ENCODE data around the gene AP4B1. TPM values are rescaled to one million over a fixed set of nuclear protein-coding genes. Genes with fewer than 3 reads are reported as not detected.
A peak's percentile ranks its signal among the peaks of the same experiment; 100 is the strongest.

AP4B1 gene
- polyA plus RNA-seq (2013, experiment 1 of 2) = 9.6 TPM
- 8.3 TPM for polyA plus RNA-seq (2013, experiment 2 of 2)

DNA sequence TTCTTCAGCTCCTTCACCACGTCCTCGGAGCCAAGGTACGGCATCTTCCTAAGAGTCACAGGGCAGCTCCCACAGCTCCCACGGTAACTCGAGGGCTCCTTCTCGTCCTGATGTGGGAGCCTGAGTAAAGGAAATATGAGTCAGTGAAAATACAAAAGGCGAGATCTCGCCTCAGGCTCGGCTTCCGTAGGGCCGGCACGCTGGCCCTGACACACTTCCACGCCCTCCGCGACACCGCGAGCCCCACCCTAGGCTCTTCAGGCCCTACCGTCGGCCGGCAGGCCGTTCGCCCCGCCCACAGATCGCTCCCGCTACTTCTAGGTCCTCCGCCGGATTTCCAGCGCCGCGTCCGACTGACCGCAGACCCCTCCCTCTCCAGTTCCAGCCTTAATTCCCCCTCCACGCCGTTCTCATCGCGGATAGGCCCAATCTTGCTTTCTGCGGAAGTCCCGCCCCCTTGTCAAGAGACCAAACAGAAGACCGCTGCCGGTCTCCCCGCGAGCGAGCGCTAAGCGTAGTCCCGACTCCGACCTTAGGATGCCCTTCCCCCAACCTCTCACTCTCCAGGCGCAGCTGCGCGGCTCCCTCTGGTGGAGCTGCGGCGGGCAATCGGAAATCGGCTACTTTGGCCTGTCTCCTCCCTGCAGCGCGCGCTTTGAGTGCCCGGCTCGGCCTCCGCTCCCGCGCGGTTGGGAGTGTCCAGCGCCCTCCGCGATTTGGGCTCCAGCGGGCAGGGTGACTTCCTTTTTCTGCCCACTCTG, at the start of gene AP4B1, which contains the start of gene DCLRE1B:
Gene AP4B1 (minus strand): TSS at position 126 of the 761 bp plus-strand sequence. CDS start 82 bp downstream, at position 44.
Gene DCLRE1B (plus strand): TSS at position 653 of the 761 bp plus-strand sequence. CDS start 261 bp downstream, outside the sequence.
- Histone ChIP-seq H2AFZ (ENCODE audit: low read length) (peak within 1 kb of the TSS; percentile 94), H3K18ac (ENCODE audit: low read length) (peak within 1 kb of the TSS; percentile 93), H3K14ac (ENCODE audit: low read length) (peak within 1 kb of the TSS; percentile 73), H3K27me3 (ENCODE audit: control insufficient read depth in 3 of 3, insufficient read depth in 3 of 3, low read depth in 1 of 3, low read length in 3 of 3) (no peaks in the 10 kb centered on the region), H3K4ac (ENCODE audit: low read length) (no peak within 1 kb of the TSS), H2BK15ac (ENCODE audit: low read length) (peak within 1 kb of the TSS; percentile 52), H3K27ac (replicated peaks; ENCODE audit: low read length) (peak within 1 kb of the TSS; percentile 95), H3K23ac (ENCODE audit: low read depth, low read length, poor library complexity) (peak within 1 kb of the TSS; percentile 50), H2BK12ac (ENCODE audit: low read length) (no peak within 1 kb of the TSS), H4K91ac (ENCODE audit: low read depth, low read length, poor library complexity) (no peak within 1 kb of the TSS), H3K9ac (ENCODE audit: low read depth, low read length, poor library complexity) (peak within 1 kb of the TSS; percentile 86), H2AK5ac (ENCODE audit: low read depth, low read length) (peak within 1 kb of the TSS; percentile 32), H3K9me3 (replicated peaks in 1 of 2; ENCODE audit: control insufficient read depth in 2 of 2, insufficient read depth in 1 of 2, low read depth in 1 of 2, low read length in 2 of 2) (no peaks in the 10 kb centered on the region), H3K4me1 (ENCODE audit: control insufficient read depth in 2 of 2, insufficient read depth in 1 of 2, low read depth in 1 of 2, low read length in 2 of 2) (peaks cover 2 to 6% of the 10 kb centered on the region in 2 donors), H4K8ac (ENCODE audit: low read depth, low read length) (no peak within 1 kb of the TSS), H3K36me3 (replicated peaks in 1 of 2; ENCODE audit: control insufficient read depth in 2 of 2, insufficient read depth in 2 of 2, low read length in 2 of 2) (peaks cover 11 to 55% of the 10 kb centered on the region in 2 donors), H3K4me3 (ENCODE audit: low read length in 2 of 2) (peak within 1 kb of the TSS; percentile 72 to 99), H3K79me1 (ENCODE audit: low read depth, low read length) (peaks cover 4% of the 10 kb centered on the region), H2BK5ac (ENCODE audit: low read length) (no peak within 1 kb of the TSS), H2BK120ac (ENCODE audit: low read depth, low read length) (no peak within 1 kb of the TSS), H3K4me2 (ENCODE audit: insufficient read depth, low read length, poor library complexity, severe bottlenecking) (peak within 1 kb of the TSS; percentile 89)
- peak; percentile 99 for DNase-seq (ENCODE audit: low spot score)
- whole genome bisulfite sequencing, 2 donors (ENCODE audit: extremely low coverage in 2 of 2, insufficient read length in 2 of 2, insufficient replicate concordance in 1 of 2) = no CpG with 5 or more reads among the region's 67 CpGs

- no peak overlapping the region for H2AK5ac ChIP-seq (ENCODE audit: low read depth, low read length)
- no peak overlapping the region for H2BK12ac ChIP-seq (ENCODE audit: low read length)
- H3K4me2 ChIP-seq (ENCODE audit: insufficient read depth, low read length, poor library complexity, severe bottlenecking) = no peak overlapping the region
- no peak overlapping the region for H3K4me3 ChIP-seq (ENCODE audit: low read length in 2 of 2)
- H3K4me1 ChIP-seq (ENCODE audit: control insufficient read depth in 2 of 2, insufficient read depth in 1 of 2, low read depth in 1 of 2, low read length in 2 of 2) = no peaks in the 10 kb centered on the region
- H4K91ac ChIP-seq (ENCODE audit: low read depth, low read length, poor library complexity) = no peak overlapping the region
- H3K4ac ChIP-seq (ENCODE audit: low read length) = no peak overlapping the region
- H3K9me3 ChIP-seq (replicated peaks in 1 of 2; ENCODE audit: control insufficient read depth in 2 of 2, insufficient read depth in 1 of 2, low read depth in 1 of 2, low read length in 2 of 2) = no peaks in the 10 kb centered on the region
- H2BK15ac ChIP-seq (ENCODE audit: low read length) = no peak overlapping the region
- no peak for DNase-seq (ENCODE audit: low spot score)
- H3K23ac ChIP-seq (ENCODE audit: low read depth, low read length, poor library complexity) = no peak overlapping the region
- H3K14ac ChIP-seq (ENCODE audit: low read length) = no peak overlapping the region
- H2BK120ac ChIP-seq (ENCODE audit: low read depth, low read length) = no peak overlapping the region
- H3K79me1 ChIP-seq (ENCODE audit: low read depth, low read length) = no peaks in the 10 kb centered on the region
- H3K27ac ChIP-seq (replicated peaks; ENCODE audit: low read length) = no peak overlapping the region
- H3K9ac ChIP-seq (ENCODE audit: low read depth, low read length, poor library complexity) = no peak overlapping the region
- no peak overlapping the region for H2BK5ac ChIP-seq (ENCODE audit: low read length)
- peaks cover 2 to 35% of the 10 kb centered on the region in 2 donors for H3K36me3 ChIP-seq (replicated peaks in 1 of 2; ENCODE audit: control insufficient read depth in 2 of 2, insufficient read depth in 2 of 2, low read length in 2 of 2)
- no peak overlapping the region for H2AFZ ChIP-seq (ENCODE audit: low read length)
- H4K8ac ChIP-seq (ENCODE audit: low read depth, low read length) = no peak overlapping the region
- H3K27me3 ChIP-seq (ENCODE audit: control insufficient read depth in 3 of 3, insufficient read depth in 3 of 3, low read depth in 1 of 3, low read length in 3 of 3) = no peaks in the 10 kb centered on the region
- no peak overlapping the region for H3K18ac ChIP-seq (ENCODE audit: low read length)
- WGBS, 2 donors (ENCODE audit: extremely low coverage in 2 of 2, insufficient read length in 2 of 2, insufficient replicate concordance in 1 of 2) = no CpG with 5 or more reads among the region's 2 CpGs
Observed at GRCh38 chr1:113951719-113952118, 47.1 kb upstream of the AP4B1 start.

DNA sequence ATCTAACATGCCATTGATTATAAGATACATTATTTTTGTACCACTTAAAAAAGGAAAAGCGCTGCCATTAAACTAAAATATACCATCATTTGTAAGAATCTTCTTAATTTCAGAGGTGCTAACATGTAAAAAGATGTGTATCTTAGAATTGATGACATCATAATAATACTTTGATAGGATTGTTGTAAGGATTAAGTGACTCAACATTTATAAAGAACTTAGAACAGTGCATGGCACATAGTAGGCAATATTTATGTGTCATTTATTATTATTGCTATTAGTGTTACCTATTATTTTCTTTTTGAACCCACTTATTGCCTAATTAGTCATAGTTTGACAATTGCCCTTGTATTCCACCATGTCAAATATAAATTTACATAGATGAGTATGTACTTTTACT, 46.3 kb upstream of the AP4B1 start:
- no peak overlapping the region for H2AK5ac ChIP-seq (ENCODE audit: low read depth, low read length)
- no peaks in the 10 kb centered on the region for H3K27me3 ChIP-seq (ENCODE audit: control insufficient read depth in 3 of 3, insufficient read depth in 3 of 3, low read depth in 1 of 3, low read length in 3 of 3)
- peaks cover 2 to 28% of the 10 kb centered on the region in 2 donors for H3K36me3 ChIP-seq (replicated peaks in 1 of 2; ENCODE audit: control insufficient read depth in 2 of 2, insufficient read depth in 2 of 2, low read length in 2 of 2)
- whole genome bisulfite sequencing, 2 donors (ENCODE audit: extremely low coverage in 2 of 2, insufficient read length in 2 of 2, insufficient replicate concordance in 1 of 2) = no CpG with 5 or more reads among the region's 1 CpG
- no peak overlapping the region for H2BK12ac ChIP-seq (ENCODE audit: low read length)
- no peak for DNase-seq (ENCODE audit: low spot score)
- H3K79me1 ChIP-seq (ENCODE audit: low read depth, low read length) = no peaks in the 10 kb centered on the region
- no peak overlapping the region for H3K23ac ChIP-seq (ENCODE audit: low read depth, low read length, poor library complexity)
- H2AFZ ChIP-seq (ENCODE audit: low read length) = no peak overlapping the region
- no peak overlapping the region for H4K8ac ChIP-seq (ENCODE audit: low read depth, low read length)
- no peak overlapping the region for H3K4me2 ChIP-seq (ENCODE audit: insufficient read depth, low read length, poor library complexity, severe bottlenecking)
- H3K4me3 ChIP-seq (ENCODE audit: low read length in 2 of 2) = no peak overlapping the region
- no peak overlapping the region for H3K27ac ChIP-seq (replicated peaks; ENCODE audit: low read length)
- H2BK120ac ChIP-seq (ENCODE audit: low read depth, low read length) = no peak overlapping the region
- no peak overlapping the region for H2BK15ac ChIP-seq (ENCODE audit: low read length)
- no peaks in the 10 kb centered on the region for H3K9me3 ChIP-seq (replicated peaks in 1 of 2; ENCODE audit: control insufficient read depth in 2 of 2, insufficient read depth in 1 of 2, low read depth in 1 of 2, low read length in 2 of 2)
- no peak overlapping the region for H3K18ac ChIP-seq (ENCODE audit: low read length)
- H3K4ac ChIP-seq (ENCODE audit: low read length) = no peak overlapping the region
- H3K14ac ChIP-seq (ENCODE audit: low read length) = no peak overlapping the region
- no peak overlapping the region for H2BK5ac ChIP-seq (ENCODE audit: low read length)
- H3K9ac ChIP-seq (ENCODE audit: low read depth, low read length, poor library complexity) = no peak overlapping the region
- no peak overlapping the region for H4K91ac ChIP-seq (ENCODE audit: low read depth, low read length, poor library complexity)
- H3K4me1 ChIP-seq (ENCODE audit: control insufficient read depth in 2 of 2, insufficient read depth in 1 of 2, low read depth in 1 of 2, low read length in 2 of 2) = no peaks in the 10 kb centered on the region

DNA sequence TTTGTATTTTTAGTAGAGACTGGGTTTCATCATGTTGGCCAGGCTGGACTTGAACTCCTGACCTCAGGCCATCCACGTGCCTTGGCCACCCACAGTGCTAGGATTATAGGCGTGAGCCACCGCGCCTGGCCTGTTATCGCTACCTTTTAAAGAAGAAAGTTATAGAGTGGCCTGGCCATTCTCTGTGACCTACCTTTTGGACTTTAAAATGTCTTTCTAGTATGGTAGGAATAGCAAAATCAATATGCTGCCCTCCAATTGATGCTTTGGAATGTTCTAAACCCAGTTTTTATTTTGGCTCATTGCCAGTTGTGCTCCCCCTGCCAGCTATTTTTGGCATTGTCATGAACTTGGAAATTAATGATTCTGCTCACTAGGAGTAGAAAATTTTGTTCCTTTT, 44.4 kb upstream of the AP4B1 start:
- H3K4me2 ChIP-seq (ENCODE audit: insufficient read depth, low read length, poor library complexity, severe bottlenecking) = no peak overlapping the region
- no peak overlapping the region for H2BK15ac ChIP-seq (ENCODE audit: low read length)
- H3K9ac ChIP-seq (ENCODE audit: low read depth, low read length, poor library complexity) = no peak overlapping the region
- H3K18ac ChIP-seq (ENCODE audit: low read length) = no peak overlapping the region
- H3K4me1 ChIP-seq (ENCODE audit: control insufficient read depth in 2 of 2, insufficient read depth in 1 of 2, low read depth in 1 of 2, low read length in 2 of 2) = no peaks in the 10 kb centered on the region
- no peaks in the 10 kb centered on the region for H3K27me3 ChIP-seq (ENCODE audit: control insufficient read depth in 3 of 3, insufficient read depth in 3 of 3, low read depth in 1 of 3, low read length in 3 of 3)
- H3K9me3 ChIP-seq (replicated peaks in 1 of 2; ENCODE audit: control insufficient read depth in 2 of 2, insufficient read depth in 1 of 2, low read depth in 1 of 2, low read length in 2 of 2) = peaks cover 0 to 11% of the 10 kb centered on the region in 2 donors
- no peak overlapping the region for H3K27ac ChIP-seq (replicated peaks; ENCODE audit: low read length)
- peaks cover 2 to 21% of the 10 kb centered on the region in 2 donors for H3K36me3 ChIP-seq (replicated peaks in 1 of 2; ENCODE audit: control insufficient read depth in 2 of 2, insufficient read depth in 2 of 2, low read length in 2 of 2)
- no peak overlapping the region for H3K14ac ChIP-seq (ENCODE audit: low read length)
- no peak overlapping the region for H3K4ac ChIP-seq (ENCODE audit: low read length)
- WGBS, 2 donors (ENCODE audit: extremely low coverage in 2 of 2, insufficient read length in 2 of 2, insufficient replicate concordance in 1 of 2) = no CpG with 5 or more reads among the region's 5 CpGs
- no peak overlapping the region for H3K23ac ChIP-seq (ENCODE audit: low read depth, low read length, poor library complexity)
- no peak overlapping the region for H2BK120ac ChIP-seq (ENCODE audit: low read depth, low read length)
- no peak overlapping the region for H2AK5ac ChIP-seq (ENCODE audit: low read depth, low read length)
- H3K4me3 ChIP-seq (ENCODE audit: low read length in 2 of 2) = no peak overlapping the region
- DNase-seq (ENCODE audit: low spot score) = no peak
- no peak overlapping the region for H4K8ac ChIP-seq (ENCODE audit: low read depth, low read length)
- H2BK12ac ChIP-seq (ENCODE audit: low read length) = no peak overlapping the region
- no peak overlapping the region for H4K91ac ChIP-seq (ENCODE audit: low read depth, low read length, poor library complexity)
- H3K79me1 ChIP-seq (ENCODE audit: low read depth, low read length) = peaks cover 3% of the 10 kb centered on the region
- no peak overlapping the region for H2AFZ ChIP-seq (ENCODE audit: low read length)
- H2BK5ac ChIP-seq (ENCODE audit: low read length) = no peak overlapping the region

All from neuronal stem cell (in vitro differentiated cells).